Neutrophil (primary cell): ENCODE data around the gene CAMK1D.

Source experiments
- H3K27ac ChIP-seq: fragments of 200-600 bp; sonication (generic); 2 replicates; pipeline ENCODE4 v1.5.1; 2016; ENCODE audit warnings: mild to moderate bottlenecking, moderate library complexity
- H3K27me3 ChIP-seq: fragments of 200-600 bp; sonication (generic); 2 replicates; pipeline ENCODE4 v1.6.0; 2016; ENCODE audit warnings: mild to moderate bottlenecking
- H3K36me3 ChIP-seq: fragments of 200-600 bp; sonication (generic); 2 replicates; pipeline ENCODE4 v1.5.1; 2017
- H3K4me1 ChIP-seq, 2 experiments: fragments of 200-600 bp in 1 of 2; sonication (generic) in 1 of 2; 1 replicate in 1 of 2; 2 replicates in 1 of 2; pipeline versions ENCODE4 v1.5.1 to v1.6.1; 2013 to 2016; ENCODE audit warnings: low read depth in 1 of 2, low read length in 1 of 2, mild to moderate bottlenecking in 1 of 2, moderate library complexity in 1 of 2; ENCODE audit not compliant: control insufficient read depth in 1 of 2, insufficient read depth in 1 of 2
- H3K4me3 ChIP-seq, 2 experiments: fragments of 200-600 bp in 1 of 2; sonication (generic) in 1 of 2; 1 replicate in 1 of 2; 2 replicates in 1 of 2; pipeline ENCODE4 v1.5.1; 2013 to 2016; ENCODE audit warnings: low read depth in 1 of 2, low read length in 1 of 2, mild to moderate bottlenecking in 1 of 2, moderate library complexity in 1 of 2
- H3K9me3 ChIP-seq: fragments of 200-600 bp; sonication (generic); 2 replicates; pipeline ENCODE4 v1.5.1; 2016
- CTCF ChIP-seq: fragments of 200-600 bp; sonication (generic); IDR thresholded peaks from 2 replicates; pipeline ENCODE4 v1.5.1; 2016; ENCODE audit warnings: antibody characterized with exemption

The CAMK1D gene

GRCh38 chr10:12814166-12814565 is 464.8 kb downstream of the CAMK1D start:
- no peak for TF ChIP-seq CTCF
- Histone ChIP-seq H3K27ac (no peak overlapping the region), H3K9me3 (no peaks in the 10 kb centered on the region), H3K27me3 (no peaks in the 10 kb centered on the region), H3K36me3 (no peaks in the 10 kb centered on the region), H3K4me3 (no peak overlapping the region), H3K4me1 (no peaks in the 10 kb centered on the region)

GRCh38 chr10:12819071-12819470 is 469.7 kb downstream of the CAMK1D start:
- no peak overlapping the region for H3K27ac ChIP-seq
- no peaks in the 10 kb centered on the region for H3K27me3 ChIP-seq
- no peak for TF ChIP-seq CTCF
- no peak overlapping the region for H3K4me3 ChIP-seq
- H3K9me3 ChIP-seq, result no peaks in the 10 kb centered on the region
- H3K36me3 ChIP-seq, result peaks cover 7% of the 10 kb centered on the region
- peaks cover 3% of the 10 kb centered on the region in 2 experiments for H3K4me1 ChIP-seq

- peaks cover 8% of the 10 kb centered on the region in 2 experiments for H3K4me1 ChIP-seq
- H3K27me3 ChIP-seq, result no peaks in the 10 kb centered on the region
- peaks cover 7% of the 10 kb centered on the region for H3K36me3 ChIP-seq
- no peak for TF ChIP-seq CTCF
- H3K27ac ChIP-seq, result no peak overlapping the region
- no peak overlapping the region for H3K4me3 ChIP-seq
- H3K9me3 ChIP-seq, result no peaks in the 10 kb centered on the region
These were observed 470.3 kb downstream of the CAMK1D start for GRCh38 chr10:12819656-12820055.

GRCh38 chr10:12822126-12822892 is 473.0 kb downstream of the CAMK1D start:
- Histone ChIP-seq H3K4me3 (no peak overlapping the region), H3K9me3 (no peaks in the 10 kb centered on the region), H3K36me3 (peaks cover 20% of the 10 kb centered on the region), H3K27ac (no peak overlapping the region), H3K27me3 (no peaks in the 10 kb centered on the region), H3K4me1 (peaks cover 11% of the 10 kb centered on the region in 2 experiments)
- TF ChIP-seq CTCF, result no peak

GRCh38 chr10:12822893-12823170 is 473.5 kb downstream of the CAMK1D start:
- H3K27me3 ChIP-seq, result no peaks in the 10 kb centered on the region

More at GRCh38 chr10:12822893-12823170, 473.5 kb downstream of the CAMK1D start:
- H3K4me1 ChIP-seq, result peaks cover 11% of the 10 kb centered on the region in 2 experiments
- H3K4me3 ChIP-seq, result no peak overlapping the region
- no peaks in the 10 kb centered on the region for H3K9me3 ChIP-seq
- H3K27ac ChIP-seq, result no peak overlapping the region
- TF ChIP-seq CTCF, result no peak
- H3K36me3 ChIP-seq, result peaks cover 20% of the 10 kb centered on the region
